Stimulated activated CD8-positive, alpha-beta memory T cell treated with anti-CD3 and anti-CD28 coated beads, Interleukin-7, amount 100 ng/mL, for 1 hour (primary cell): ENCODE results near the gene PEX11A.
A peak's percentile ranks its signal among the peaks of the same experiment; 100 is the strongest.

Experiments
- DNase-seq, 2 donors: peaks; one replicate each; pipeline ENCODE4 v3.0.0-alpha.2; 2020; ENCODE audit warnings: low read depth in 2 of 2

PEX11A gene

GRCh38 chr15:89654847-89655805 is 35.4 kb downstream of the PEX11A start, which contains the start of gene KIF7:
Gene KIF7 (minus strand): TSS chr15:89655467. CDS start chr15:89652930, 2,537 bp downstream.
- no peak for DNase-seq

GRCh38 chr15:89654301-89654761 is 36.2 kb downstream of the PEX11A start:
- no peak for DNase-seq

DNA sequence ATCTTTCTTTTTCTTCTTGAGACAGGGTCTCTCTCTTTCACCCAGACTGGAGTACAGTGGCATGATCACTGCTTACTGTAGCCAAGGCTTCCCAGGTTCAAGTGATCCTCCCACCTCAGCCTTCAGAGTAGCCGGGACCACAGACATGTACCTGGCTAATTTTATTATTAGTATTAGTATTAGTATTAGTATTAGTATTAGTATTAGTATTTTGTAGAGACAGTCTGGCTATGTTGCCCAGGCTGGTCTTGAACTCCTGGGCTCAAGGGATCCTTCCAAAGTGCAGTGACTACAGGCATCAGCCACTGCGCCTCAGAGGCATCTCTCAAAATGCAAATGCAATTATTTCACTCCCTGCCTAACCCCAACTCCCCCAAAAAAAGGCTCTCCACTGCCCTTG is 37.0 kb downstream of the PEX11A start:
- no peak for DNase-seq

DNA sequence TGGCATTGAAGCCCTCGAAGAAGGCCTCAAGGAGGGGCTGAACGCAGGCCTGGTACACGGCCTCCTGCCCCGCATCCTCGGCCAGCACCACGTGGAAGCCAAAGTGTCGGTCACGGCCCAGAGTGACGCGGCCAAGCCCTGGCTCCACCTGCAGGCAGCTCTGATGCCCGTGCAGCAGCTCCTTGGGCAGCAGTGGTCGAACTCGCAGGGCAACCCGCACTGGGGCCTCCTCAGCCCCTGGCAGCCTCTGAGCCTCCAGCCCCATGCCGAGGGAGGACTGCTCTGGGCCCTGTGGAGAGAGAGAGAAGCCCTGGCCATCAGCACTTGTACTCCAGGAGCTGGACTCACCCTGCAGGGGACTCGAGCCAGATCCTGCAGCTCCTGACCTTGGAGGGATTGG is 37.9 kb downstream of the PEX11A start:
- no peak for DNase-seq

DNA sequence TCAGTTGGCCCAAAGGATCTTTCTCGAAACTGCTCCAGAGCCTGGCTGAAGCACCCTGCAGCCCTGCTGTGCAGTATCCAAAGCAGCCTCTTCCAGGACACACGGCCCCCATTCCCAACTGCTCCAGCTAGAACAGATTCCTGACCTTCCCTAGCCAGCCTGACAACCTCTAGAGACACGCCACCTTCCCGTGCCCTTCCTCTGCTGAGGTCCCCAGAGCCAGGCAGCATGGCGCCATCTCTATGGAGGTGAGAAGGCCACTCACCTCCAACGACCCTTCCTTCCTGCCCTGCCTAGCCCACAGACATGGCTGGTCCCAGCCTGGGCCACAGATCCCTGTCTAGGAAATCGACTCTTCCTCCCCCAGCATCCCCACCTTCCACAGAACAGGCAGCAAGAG is 38.4 kb downstream of the PEX11A start:
- no peak for DNase-seq

- DNase-seq = no peak
Measured at GRCh38 chr15:89649716-89650115, 40.8 kb downstream of the PEX11A start.

DNA sequence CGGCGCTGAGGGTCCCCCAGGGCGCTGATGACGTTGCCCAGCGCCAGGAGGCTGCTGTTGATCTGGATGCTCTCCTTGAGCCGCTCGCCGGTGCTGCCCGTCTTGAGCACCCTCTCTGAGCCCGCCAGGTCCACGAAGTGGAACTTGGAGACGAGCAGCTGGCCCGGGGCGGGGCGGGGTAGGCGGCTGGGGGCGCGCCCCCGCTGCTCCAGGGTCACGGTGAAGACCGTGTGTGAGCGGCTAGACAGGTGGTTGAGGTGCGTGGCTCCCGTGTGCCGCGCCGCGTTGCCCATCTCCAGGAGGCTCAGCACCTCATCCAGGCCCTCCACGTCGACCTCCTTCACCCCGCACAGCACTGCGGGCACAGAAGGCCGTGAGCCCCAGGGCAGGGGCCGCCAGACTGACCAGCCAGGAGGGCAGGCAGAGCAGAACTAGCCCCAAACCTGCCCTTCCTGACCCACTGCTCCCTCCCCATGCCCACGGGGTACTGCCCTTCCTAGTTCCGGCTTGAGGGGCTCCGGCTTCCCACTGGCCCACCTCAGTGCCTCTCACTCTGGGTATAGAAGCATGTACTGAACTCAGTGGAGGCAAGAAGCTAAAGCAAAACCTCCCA is 41.4 kb downstream of the PEX11A start:
- no peak for DNase-seq

DNA sequence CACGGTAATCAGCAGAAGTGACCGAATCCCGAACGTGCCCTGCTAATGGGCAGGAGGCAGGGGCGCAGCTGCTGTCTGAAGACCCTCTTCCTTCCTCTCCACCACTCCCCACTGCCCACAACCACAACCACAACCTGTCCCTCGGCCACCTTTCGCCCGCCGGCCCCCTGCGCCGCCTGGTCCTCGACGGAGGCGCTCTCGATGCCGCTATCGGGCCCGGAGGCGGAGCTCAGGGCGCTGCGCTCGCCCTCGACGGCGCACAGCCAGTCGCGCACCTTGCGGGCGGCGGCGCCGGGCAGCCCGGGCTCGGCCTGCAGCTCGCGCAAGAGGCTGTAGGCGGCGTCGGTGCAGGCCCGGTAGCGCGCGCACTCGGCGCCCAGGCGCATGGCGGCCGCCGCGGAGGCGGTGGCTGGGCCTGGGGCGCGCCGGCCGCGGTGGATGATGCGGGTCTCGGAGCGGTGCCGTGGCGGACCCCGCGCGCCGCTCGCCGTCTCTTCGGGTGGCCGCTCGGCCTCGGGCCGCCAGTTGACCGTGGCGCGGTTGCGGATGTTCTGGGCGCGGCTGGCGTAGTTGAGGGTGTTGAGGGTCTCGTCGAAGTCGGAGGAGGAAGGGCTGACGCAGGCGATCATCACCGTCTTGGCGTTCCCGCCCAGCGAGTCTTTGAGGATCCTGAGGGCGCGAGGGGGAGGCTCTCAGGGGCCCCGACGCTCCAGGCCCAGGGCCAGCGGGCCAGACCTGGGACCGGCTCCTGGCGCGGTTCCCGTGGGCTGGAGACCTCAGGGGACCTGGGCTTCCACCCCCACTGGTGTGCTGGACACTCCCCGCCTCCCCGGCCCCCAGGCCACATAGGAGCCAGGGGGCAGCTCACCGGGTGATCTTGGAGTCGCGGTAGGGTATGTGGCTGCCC is 42.2 kb downstream of the PEX11A start:
- no peak for DNase-seq

GRCh38 chr15:89647191-89647851 is 43.2 kb downstream of the PEX11A start:
- DNase-seq = peak; percentile 25 to 41

DNA sequence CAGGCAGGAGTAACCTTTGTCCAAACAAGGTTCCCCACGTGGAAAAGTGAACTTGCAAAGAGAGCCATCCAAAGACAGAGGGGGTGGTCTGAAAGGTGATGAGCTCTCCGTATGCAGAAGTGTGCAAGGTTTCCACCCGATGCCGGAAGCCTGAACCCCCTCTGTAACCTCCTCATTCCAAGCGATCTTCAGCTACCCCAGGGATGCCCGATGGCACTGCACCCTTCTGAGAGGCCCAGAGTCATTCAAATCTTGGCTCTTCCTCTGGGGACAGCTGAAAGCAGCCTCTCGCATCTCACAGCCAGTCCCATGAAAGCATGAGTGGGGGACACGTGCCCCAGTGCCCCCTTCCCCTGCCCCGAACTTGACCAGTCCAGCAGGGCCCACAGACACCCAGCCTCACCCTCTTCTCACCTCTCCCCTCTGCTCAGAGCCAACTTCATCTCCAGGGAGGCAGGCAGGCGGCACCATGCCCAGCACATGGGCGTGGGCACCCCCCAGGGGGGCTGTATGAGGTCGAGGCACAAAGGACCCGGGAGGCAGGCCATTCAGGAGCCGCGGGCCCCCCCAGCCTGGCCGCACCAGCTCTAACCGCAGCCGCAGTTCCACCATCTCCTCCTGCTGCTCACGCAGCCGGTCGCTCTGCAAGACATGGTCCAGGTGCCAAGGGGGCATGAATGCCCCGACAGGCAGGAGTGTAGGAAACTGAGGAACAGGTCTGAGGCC is 44.0 kb downstream of the PEX11A start:
- DNase-seq = no peak

GRCh38 chr15:89645680-89646079 is 44.9 kb downstream of the PEX11A start:
- no peak for DNase-seq

DNA sequence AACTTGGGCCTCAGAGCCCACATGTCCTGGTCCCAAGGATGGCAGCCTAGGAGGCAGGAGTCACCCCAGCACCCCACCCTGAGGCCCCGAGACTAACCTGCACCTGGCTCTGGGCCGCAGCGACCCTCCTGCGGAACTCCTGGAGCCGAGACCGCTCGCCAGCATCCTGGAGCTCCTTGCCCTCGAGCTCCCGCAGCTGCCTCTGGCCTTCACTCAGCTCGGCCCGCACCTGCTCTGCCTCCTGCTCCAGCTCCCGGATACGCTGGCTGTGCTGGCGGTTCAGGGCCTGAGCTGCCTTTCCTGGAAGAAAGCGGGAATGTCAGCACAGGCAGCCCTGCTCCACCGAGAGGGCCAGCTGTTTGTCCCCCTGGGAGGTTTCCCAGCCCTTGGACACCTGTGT is 48.4 kb downstream of the PEX11A start:
- DNase-seq = no peak

- no peak for DNase-seq
Measured at GRCh38 chr15:89641053-89641452, 49.5 kb downstream of the PEX11A start.

- DNase-seq = no peak
Measured at GRCh38 chr15:89640245-89640644, 50.3 kb downstream of the PEX11A start.

- no peak for DNase-seq
Measured at GRCh38 chr15:89633585-89633984, 57.0 kb downstream of the PEX11A start.

DNA sequence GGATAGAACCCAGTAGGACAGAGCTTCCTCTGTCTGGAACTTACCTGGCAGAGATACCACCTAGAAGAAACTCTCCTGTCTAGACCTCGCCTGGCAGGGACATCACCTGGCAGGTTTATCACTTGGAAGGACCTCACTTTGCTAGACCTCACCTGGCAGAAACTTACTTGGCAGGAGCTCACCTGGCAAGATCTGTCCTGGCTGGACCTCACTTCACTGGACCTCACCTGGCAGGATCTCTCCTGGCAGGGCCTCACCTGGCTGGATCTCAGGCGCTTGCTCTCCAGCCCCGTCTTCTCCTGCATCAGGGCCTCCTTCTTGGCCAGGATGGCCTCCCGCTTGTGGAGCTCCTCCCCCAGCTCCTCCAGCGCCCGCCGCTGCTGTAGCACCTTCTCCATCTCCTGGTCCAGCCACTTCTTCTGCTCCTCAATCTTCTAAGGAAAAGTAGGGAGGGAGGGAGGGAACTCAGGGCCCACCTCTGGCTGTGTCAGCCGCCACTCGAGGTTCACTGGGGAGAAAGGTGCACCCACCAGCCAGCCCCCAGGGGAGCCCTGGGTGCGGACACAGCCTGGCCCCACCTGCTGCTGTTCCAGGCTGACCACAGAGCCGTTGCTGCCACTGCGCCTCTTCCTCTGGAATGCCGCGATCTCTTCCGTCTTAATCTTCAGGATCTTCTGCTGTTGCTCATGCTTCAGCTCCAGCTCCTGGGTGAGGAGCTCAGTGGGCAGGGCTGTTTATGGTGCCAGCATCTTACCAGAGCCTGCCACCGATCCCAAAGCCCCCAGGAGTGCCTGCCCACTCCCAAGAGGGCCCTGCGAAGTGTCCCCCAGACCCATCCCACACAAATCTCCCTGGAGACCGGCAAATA is 57.8 kb downstream of the PEX11A start:
- DNase-seq = no peak

GRCh38 chr15:89631902-89632264 is 58.7 kb downstream of the PEX11A start:
- DNase-seq = no peak
